Hematopoietic multipotent progenitor cell treated with erythropoietin and hydrocortisone succinate and interleukin-3 and kit ligand, for 4 days (in vitro differentiated cells): ENCODE measurements around the gene SLC12A3.
"Not testable (repeated sequence)": the region's sequence is repeated elsewhere in the genome, so short reads cannot be mapped to it uniquely, and the experiment has no call there.

Experiments
- DNase-seq: peaks from one replicate; pipeline ENCODE4 v3.0.0-alpha.2; 2015

The SLC12A3 gene

DNA sequence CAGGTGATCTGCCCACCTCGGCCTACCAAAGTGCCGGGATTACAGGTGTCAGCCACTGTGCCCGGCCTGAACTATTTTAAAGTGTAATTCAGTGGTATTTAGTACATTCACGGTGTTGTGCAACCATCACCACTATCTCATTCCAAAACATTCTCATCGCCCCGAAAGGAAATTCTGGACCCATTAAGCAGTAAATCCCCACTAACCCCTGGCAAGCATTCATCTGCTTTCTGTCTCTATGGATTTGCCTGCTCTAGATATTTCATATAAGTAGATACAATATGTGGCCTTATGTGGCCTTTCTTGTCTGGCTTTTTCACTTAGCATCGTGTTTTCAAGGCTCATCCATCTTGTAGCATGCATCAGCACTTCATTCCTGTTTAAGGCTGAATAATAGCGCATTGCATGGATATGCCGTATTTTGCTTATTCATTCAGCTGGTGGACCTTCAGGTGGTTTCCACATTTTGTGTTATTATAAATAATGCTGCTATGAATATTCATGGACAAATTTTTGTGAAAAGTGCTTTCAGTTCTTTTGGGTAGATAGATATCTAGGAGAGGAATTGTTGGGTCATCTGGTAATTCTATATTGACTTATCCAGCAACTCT, 58.6 kb downstream of the SLC12A3 start:
- no peak for DNase-seq

- no peak for DNase-seq
Measured at GRCh38 chr16:56927471-56927870, 62.5 kb downstream of the SLC12A3 start.

GRCh38 chr16:56929639-56930038, 64.6 kb downstream of the SLC12A3 start:
- DNase-seq: no peak

GRCh38 chr16:56930486-56931270, 65.7 kb downstream of the SLC12A3 start:
- DNase-seq: peak; percentile 24

GRCh38 chr16:56931271-56931891, 66.4 kb downstream of the SLC12A3 start:
- no peak for DNase-seq

DNA sequence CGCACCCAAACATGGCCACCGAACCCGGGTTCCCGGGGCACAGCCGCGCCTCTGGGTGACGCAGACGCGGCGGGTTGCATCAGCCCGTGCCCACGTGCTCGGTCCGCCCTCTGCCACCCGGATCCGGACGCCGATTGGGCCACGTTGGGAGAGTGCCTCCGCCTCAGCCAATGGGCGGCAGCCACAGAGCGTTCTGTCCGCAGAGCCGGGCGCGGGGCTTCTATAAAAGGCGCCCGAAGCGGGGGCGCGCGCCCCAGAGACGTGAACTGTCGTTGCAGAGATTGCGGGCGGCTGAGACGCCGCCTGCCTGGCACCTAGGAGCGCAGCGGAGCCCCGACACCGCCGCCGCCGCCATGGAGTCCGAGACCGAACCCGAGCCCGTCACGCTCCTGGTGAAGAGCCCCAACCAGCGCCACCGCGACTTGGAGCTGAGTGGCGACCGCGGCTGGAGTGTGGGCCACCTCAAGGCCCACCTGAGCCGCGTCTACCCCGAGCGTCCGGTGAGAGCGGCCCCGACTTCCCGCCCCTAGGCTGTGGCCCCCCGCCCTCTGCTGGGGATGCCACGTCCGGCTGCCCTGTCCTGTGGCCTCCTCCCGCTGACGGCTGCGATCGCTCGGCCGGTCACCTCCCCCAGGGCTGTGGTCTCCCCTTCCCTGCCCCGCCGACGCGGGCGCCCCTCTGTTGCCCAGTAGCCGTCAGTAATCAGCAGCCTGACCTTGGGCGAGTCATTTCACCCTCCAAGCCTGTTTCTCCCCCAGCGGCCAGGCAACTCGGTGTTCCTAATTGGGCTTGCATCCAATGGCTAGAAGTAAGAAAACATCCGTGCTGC, 67.1 kb downstream of the SLC12A3 start, which contains the start of gene HERPUD1:
Gene HERPUD1, plus strand, starts transcription at position 251 of the 829 bp plus-strand sequence. Its CDS starts 103 bp downstream, at position 354.
- peak; percentile 99 for DNase-seq

GRCh38 chr16:56932721-56933619, 68.0 kb downstream of the SLC12A3 start:
- peak; percentile 83 for DNase-seq

GRCh38 chr16:56933828-56934598, 69.0 kb downstream of the SLC12A3 start:
- no peak for DNase-seq

DNA sequence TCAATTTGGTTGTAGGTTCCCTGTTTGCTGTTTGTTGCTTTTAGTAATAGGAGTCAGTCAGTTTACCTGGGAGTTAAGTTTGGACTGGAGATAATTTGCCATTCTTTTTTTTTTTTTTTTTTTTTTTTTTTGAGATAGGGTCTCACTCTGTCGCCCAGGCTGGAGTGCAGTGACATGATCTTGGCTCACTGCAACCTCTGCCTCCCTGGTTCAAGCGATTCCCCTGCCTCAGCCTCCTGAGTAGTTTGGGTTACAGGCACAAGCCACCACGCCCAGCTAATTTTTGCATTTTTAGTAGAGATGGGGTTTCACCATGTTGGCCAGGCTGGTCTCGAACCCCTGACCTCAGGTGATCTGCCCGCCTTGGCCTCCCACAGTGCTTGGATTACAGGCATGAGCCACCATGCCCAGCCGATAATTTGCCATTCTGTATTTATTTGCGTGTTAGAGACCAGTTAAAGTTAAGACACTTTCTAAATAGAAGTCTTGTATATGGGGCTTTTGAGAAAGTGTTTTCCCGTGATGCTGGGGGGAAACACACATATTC, 69.7 kb downstream of the SLC12A3 start:
- not testable (repeated sequence) for DNase-seq

DNA sequence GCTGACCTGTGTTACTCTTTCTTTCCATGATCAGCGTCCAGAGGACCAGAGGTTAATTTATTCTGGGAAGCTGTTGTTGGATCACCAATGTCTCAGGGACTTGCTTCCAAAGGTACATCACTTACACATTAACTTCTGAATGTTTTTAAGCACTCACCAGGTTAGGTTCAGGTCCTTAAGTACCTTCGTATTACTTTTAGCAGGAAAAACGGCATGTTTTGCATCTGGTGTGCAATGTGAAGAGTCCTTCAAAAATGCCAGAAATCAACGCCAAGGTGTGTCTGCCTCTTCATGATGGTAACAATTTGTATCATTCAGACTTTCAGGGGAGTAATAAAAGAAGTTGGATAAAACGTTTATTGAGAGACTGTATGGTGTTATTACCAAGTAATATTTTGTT, 70.2 kb downstream of the SLC12A3 start:
- no peak for DNase-seq

DNA sequence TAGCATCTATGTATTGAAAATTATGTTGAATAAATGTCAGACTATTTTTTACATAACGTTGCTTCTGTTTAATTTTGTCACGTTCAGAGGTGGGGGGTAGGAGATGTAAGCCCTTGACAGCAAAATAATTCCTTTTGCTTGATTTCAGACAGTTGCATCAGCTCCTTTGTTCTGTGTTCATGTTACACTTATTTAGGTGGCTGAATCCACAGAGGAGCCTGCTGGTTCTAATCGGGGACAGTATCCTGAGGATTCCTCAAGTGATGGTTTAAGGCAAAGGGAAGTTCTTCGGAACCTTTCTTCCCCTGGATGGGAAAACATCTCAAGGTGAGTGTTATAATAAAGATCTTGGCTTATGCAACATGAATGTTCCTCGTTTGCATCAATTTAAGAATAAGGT, 71.5 kb downstream of the SLC12A3 start:
- DNase-seq: no peak

GRCh38 chr16:56936950-56937349, 71.9 kb downstream of the SLC12A3 start:
- DNase-seq: no peak

DNA sequence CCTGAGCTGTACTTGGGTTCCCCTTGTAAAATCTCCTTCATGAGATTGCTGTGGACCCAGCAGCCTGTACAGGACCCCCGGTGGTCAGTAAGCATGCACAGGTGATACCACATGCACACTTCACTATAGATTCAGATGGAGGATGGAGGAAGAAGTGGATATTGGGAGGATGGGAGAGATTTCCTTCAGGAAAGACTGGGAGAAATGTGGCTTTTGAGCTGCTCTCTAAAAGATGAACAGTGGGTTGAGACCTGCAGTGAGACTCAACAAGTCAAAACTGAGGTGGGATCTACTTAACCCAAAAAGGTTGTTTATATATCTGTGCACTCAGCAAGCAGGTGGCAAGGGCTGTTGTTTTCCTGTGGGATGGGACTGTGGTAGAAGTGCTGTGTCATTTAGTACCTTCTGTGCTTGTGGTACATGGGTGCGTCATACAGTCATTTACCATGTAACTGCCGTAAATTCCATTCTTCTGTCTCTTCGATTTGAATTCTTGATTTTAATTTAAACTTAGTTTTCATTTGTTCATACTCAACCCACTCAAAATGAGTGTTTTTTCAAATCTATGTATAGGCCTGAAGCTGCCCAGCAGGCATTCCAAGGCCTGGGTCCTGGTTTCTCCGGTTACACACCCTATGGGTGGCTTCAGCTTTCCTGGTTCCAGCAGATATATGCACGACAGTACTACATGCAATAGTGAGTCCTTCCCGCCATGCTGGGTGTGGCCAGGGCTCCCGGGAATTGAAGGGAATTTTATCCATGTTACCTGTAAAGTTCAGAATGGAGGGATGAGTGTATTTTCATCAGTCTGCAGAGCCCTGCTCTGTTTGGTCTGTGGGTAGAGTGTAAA, 73.9 kb downstream of the SLC12A3 start:
- no peak for DNase-seq

DNA sequence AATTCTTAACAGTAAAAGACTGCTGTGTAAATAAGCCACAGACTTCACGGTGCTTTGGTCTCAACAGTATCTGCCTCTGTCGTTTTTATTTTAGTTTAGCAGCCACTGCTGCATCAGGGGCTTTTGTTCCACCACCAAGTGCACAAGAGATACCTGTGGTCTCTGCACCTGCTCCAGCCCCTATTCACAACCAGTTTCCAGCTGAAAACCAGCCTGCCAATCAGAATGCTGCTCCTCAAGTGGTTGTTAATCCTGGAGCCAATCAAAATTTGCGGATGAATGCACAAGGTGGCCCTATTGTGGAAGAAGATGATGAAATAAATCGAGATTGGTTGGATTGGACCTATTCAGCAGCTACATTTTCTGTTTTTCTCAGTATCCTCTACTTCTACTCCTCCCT, 74.8 kb downstream of the SLC12A3 start:
- no peak for DNase-seq

- no peak for DNase-seq
Measured at GRCh38 chr16:56941092-56941491, 76.1 kb downstream of the SLC12A3 start.

- no peak for DNase-seq
Measured at GRCh38 chr16:56941856-56942331, 76.9 kb downstream of the SLC12A3 start.

DNA sequence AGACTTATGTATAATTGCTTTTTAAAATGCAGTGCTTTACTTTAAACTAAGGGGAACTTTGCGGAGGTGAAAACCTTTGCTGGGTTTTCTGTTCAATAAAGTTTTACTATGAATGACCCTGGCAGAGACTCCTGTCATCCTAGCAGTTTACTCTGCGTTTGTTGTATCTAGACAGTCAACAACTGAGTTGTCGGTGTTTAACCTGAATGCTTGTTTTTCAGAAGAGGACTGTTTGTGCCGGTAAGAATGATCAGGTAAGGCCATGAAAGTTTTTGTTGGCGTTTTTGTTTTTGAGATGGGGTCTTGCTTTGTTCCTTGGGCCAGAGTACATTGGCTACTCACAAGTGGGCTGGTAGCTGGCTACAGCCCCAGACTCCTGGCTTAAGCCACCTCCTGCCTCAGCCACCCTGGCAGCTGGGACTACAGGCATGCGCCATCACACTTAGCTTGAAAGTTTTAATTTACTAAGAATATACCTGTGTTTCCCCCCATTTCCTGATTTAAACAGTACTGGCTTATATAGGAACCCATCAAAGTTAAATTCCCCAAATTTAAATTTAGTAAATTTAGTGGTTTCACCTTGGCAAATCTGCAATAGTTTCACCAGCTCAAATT, 78.9 kb downstream of the SLC12A3 start:
- no peak for DNase-seq

- DNase-seq: no peak
Measured at GRCh38 chr16:56944954-56945839, 80.2 kb downstream of the SLC12A3 start.
